ENCODE measurements around the gene RPS29. TPM values are rescaled to one million over a fixed set of nuclear protein-coding genes. Genes with fewer than 3 reads are reported as not detected.

Gene RPS29
- total and polyA plus RNA-seq, 9 of the 15 experiments (the other 6 are each of a cell fraction or from before 2014, with no cell fraction given): 1,545 to 5,012 (median 2,448) TPM

GRCh38 chr14:49633640-49634546 is 47.7 kb upstream of the RPS29 start (continued):
- TF ChIP-seq, protein P1, sequence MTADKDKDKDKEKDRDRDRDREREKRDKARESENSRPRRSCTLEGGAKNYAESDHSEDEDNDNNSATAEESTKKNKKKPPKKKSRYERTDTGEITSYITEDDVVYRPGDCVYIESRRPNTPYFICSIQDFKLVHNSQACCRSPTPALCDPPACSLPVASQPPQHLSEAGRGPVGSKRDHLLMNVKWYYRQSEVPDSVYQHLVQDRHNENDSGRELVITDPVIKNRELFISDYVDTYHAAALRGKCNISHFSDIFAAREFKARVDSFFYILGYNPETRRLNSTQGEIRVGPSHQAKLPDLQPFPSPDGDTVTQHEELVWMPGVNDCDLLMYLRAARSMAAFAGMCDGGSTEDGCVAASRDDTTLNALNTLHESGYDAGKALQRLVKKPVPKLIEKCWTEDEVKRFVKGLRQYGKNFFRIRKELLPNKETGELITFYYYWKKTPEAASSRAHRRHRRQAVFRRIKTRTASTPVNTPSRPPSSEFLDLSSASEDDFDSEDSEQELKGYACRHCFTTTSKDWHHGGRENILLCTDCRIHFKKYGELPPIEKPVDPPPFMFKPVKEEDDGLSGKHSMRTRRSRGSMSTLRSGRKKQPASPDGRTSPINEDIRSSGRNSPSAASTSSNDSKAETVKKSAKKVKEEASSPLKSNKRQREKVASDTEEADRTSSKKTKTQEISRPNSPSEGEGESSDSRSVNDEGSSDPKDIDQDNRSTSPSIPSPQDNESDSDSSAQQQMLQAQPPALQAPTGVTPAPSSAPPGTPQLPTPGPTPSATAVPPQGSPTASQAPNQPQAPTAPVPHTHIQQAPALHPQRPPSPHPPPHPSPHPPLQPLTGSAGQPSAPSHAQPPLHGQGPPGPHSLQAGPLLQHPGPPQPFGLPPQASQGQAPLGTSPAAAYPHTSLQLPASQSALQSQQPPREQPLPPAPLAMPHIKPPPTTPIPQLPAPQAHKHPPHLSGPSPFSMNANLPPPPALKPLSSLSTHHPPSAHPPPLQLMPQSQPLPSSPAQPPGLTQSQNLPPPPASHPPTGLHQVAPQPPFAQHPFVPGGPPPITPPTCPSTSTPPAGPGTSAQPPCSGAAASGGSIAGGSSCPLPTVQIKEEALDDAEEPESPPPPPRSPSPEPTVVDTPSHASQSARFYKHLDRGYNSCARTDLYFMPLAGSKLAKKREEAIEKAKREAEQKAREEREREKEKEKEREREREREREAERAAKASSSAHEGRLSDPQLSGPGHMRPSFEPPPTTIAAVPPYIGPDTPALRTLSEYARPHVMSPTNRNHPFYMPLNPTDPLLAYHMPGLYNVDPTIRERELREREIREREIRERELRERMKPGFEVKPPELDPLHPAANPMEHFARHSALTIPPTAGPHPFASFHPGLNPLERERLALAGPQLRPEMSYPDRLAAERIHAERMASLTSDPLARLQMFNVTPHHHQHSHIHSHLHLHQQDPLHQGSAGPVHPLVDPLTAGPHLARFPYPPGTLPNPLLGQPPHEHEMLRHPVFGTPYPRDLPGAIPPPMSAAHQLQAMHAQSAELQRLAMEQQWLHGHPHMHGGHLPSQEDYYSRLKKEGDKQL (CRISPR knock-in tag; IDR thresholded peaks at IDR 0.05; ENCODE audit: borderline replicate concordance): 0 out of 2 replicates have a peak, but pooled peaks have one; percentile 15
- TF ChIP-seq, protein P2, sequence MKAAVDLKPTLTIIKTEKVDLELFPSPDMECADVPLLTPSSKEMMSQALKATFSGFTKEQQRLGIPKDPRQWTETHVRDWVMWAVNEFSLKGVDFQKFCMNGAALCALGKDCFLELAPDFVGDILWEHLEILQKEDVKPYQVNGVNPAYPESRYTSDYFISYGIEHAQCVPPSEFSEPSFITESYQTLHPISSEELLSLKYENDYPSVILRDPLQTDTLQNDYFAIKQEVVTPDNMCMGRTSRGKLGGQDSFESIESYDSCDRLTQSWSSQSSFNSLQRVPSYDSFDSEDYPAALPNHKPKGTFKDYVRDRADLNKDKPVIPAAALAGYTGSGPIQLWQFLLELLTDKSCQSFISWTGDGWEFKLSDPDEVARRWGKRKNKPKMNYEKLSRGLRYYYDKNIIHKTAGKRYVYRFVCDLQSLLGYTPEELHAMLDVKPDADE (conservative IDR thresholded peaks at IDR 0.05; ENCODE audit: control insufficient read depth, low read depth, low read length): peak; percentile 61; the same call in 1 of the 2 replicates
- TF ChIP-seq SMARCC2 (IDR thresholded peaks at IDR 0.05; ENCODE audit: low read depth) (no peak), ESRRA (IDR thresholded peaks at IDR 0.05; ENCODE audit: borderline replicate concordance, low read depth) (peak; percentile 75; the same call in 1 of the 2 replicates), SMARCA4 (IDR thresholded peaks at IDR 0.05) (0 out of 2 replicates have a peak, but pooled peaks have one; percentile 11), ZNF274 (IDR thresholded peaks at IDR 0.05; ENCODE audit: borderline replicate concordance, low read depth, low read length) (no peak), KDM5B (IDR thresholded peaks at IDR 0.05; ENCODE audit: insufficient replicate concordance, low read depth, low read length) (peak; percentile 76), ELF1 (tag; IDR thresholded peaks at IDR 0.05) (peak; percentile 82), MXI1 (IDR thresholded peaks at IDR 0.05; ENCODE audit: low read depth, low read length) (0 out of 2 replicates have a peak, but pooled peaks have one; percentile 44), EGR1 (conservative IDR thresholded peaks at IDR 0.05) (peak; percentile 88), CTCFL (IDR thresholded peaks at IDR 0.05; ENCODE audit: borderline replicate concordance, insufficient read depth, low read depth, low read length, poor library complexity, severe bottlenecking) (peak; percentile 83), ZNF143 (CRISPR knock-in tag; IDR thresholded peaks at IDR 0.05) (0 out of 2 replicates have a peak, but pooled peaks have one; percentile 61), CC2D1A (IDR thresholded peaks at IDR 0.05) (0 out of 2 replicates have a peak, but pooled peaks have one; percentile 14), NR1H2 (CRISPR knock-in tag; IDR thresholded peaks at IDR 0.05) (peak; percentile 73; the same call in 1 of the 2 replicates), POLR2B (IDR thresholded peaks at IDR 0.05; ENCODE audit: low read depth, partially characterized antibody) (peak; percentile 60), NCOR1 (IDR thresholded peaks at IDR 0.05) (0 out of 2 replicates have a peak, but pooled peaks have one; percentile 4), TBP (optimal IDR thresholded peaks at IDR 0.05; ENCODE audit: low read depth, low read length) (peak; percentile 33), ETV5 (CRISPR knock-in tag; IDR thresholded peaks at IDR 0.05; ENCODE audit: low read depth) (peak; percentile 97)
